ENCODE results near the gene RBM38.
"Not testable (repeated sequence)": the region's sequence is repeated elsewhere in the genome, so short reads cannot be mapped to it uniquely, and the experiment has no call there.

Gene RBM38

GRCh38 chr20:57405236-57406016 lies 14.2 kb downstream of the RBM38 start:
- no peak for DNase-seq

- no peak for DNase-seq
Measured at GRCh38 chr20:57407541-57407956, 16.4 kb downstream of the RBM38 start.

GRCh38 chr20:57408131-57408530 lies 16.9 kb downstream of the RBM38 start:
- no peak for DNase-seq

GRCh38 chr20:57408536-57409233 lies 17.5 kb downstream of the RBM38 start:
- no peak for DNase-seq

- DNase-seq, result no peak
Measured at GRCh38 chr20:57409316-57409671, 18.1 kb downstream of the RBM38 start.

GRCh38 chr20:57409672-57410397 lies 18.6 kb downstream of the RBM38 start:
- DNase-seq, result peak; percentile 11

GRCh38 chr20:57410398-57410920 lies 19.3 kb downstream of the RBM38 start:
- no peak for DNase-seq

GRCh38 chr20:57410924-57411323 lies 19.7 kb downstream of the RBM38 start:
- no peak for DNase-seq

GRCh38 chr20:57411406-57412283 lies 20.4 kb downstream of the RBM38 start:
- DNase-seq, result no peak

- DNase-seq, result no peak
Measured at GRCh38 chr20:57412347-57413029, 21.3 kb downstream of the RBM38 start.

GRCh38 chr20:57413986-57414385 lies 22.8 kb downstream of the RBM38 start:
- no peak for DNase-seq

GRCh38 chr20:57414867-57415592 lies 23.8 kb downstream of the RBM38 start:
- no peak for DNase-seq

GRCh38 chr20:57415771-57416170 lies 24.6 kb downstream of the RBM38 start:
- DNase-seq, result no peak

- no peak for DNase-seq
Measured at GRCh38 chr20:57416296-57417022, 25.3 kb downstream of the RBM38 start.

GRCh38 chr20:57417051-57417689 lies 26.0 kb downstream of the RBM38 start:
- DNase-seq, result no peak

GRCh38 chr20:57417830-57418780 lies 26.9 kb downstream of the RBM38 start:
- DNase-seq, result no peak

- DNase-seq, result not testable (repeated sequence)
Measured at GRCh38 chr20:57419479-57419878, 28.3 kb downstream of the RBM38 start.

GRCh38 chr20:57420571-57421252 lies 29.5 kb downstream of the RBM38 start:
- DNase-seq, result no peak
